WERI-Rb-1 (cell line): Measurements from ENCODE around the gene CCDC178.

ENCODE experiments used
- DNase-seq: peaks from one replicate; pipeline ENCODE4 v3.0.0-alpha.2; 2020
- H3K27ac ChIP-seq: fragments of 250-450 bp; sonication (Bioruptor Pico); 2 replicates; pipeline ENCODE4 v1.5.1; 2020; ENCODE audit warnings: mild to moderate bottlenecking, moderate library complexity
- H3K27me3 ChIP-seq: fragments of 250-450 bp; sonication (Bioruptor Pico); 2 replicates; pipeline ENCODE4 v1.5.1; 2021; ENCODE audit warnings: mild to moderate bottlenecking, low read depth, moderate library complexity; ENCODE audit not compliant: insufficient read depth, severe bottlenecking
- H3K36me3 ChIP-seq: fragments of 250-450 bp; sonication (Bioruptor Pico); 2 replicates; pipeline ENCODE4 v1.5.1; 2020; ENCODE audit warnings: mild to moderate bottlenecking, moderate library complexity
- H3K4me3 ChIP-seq: 2 replicates; pipeline ENCODE4 v1.5.1; 2011; ENCODE audit warnings: low read depth, mild to moderate bottlenecking, control low read depth, low read length
- H3K9me3 ChIP-seq: fragments of 250-450 bp; sonication (Bioruptor Pico); 2 replicates; pipeline ENCODE4 v1.5.1; 2021; ENCODE audit warnings: mild to moderate bottlenecking, moderate library complexity; ENCODE audit not compliant: severe bottlenecking
- CTCF ChIP-seq: IDR thresholded peaks from 2 replicates; pipeline ENCODE4 v1.5.1; 2011; ENCODE audit warnings: low read depth, mild to moderate bottlenecking, control low read depth, inconsistent platforms, low read length

CCDC178 gene

GRCh38 chr18:32920796-32921787 is 519.4 kb downstream of the CCDC178 start:
- TF ChIP-seq CTCF, result no peak

GRCh38 chr18:32919799-32920198 is 520.7 kb downstream of the CCDC178 start:
- DNase-seq, result peak; percentile 65
- TF ChIP-seq CTCF, result peak; percentile 83
- Histone ChIP-seq H3K27ac (no peak overlapping the region), H3K27me3 (no peaks in the 10 kb centered on the region), H3K4me3 (no peak overlapping the region), H3K9me3 (no peaks in the 10 kb centered on the region), H3K36me3 (no peaks in the 10 kb centered on the region)

More at GRCh38 chr18:32920796-32921787, 519.4 kb downstream of the CCDC178 start:
- Histone ChIP-seq H3K4me3 (no peak overlapping the region), H3K27ac (no peak overlapping the region), H3K9me3 (no peaks in the 10 kb centered on the region), H3K27me3 (no peaks in the 10 kb centered on the region), H3K36me3 (no peaks in the 10 kb centered on the region)
- no peak for DNase-seq

- H3K27me3 ChIP-seq, result no peaks in the 10 kb centered on the region
- H3K27ac ChIP-seq, result no peak overlapping the region
- H3K9me3 ChIP-seq, result no peaks in the 10 kb centered on the region
- no peaks in the 10 kb centered on the region for H3K36me3 ChIP-seq
- no peak for DNase-seq
- no peak overlapping the region for H3K4me3 ChIP-seq
- no peak for TF ChIP-seq CTCF
Measured at GRCh38 chr18:32918692-32919250, 521.8 kb downstream of the CCDC178 start.

GRCh38 chr18:32915516-32915915 is 525.0 kb downstream of the CCDC178 start:
- Histone ChIP-seq H3K27ac (no peak overlapping the region), H3K27me3 (no peaks in the 10 kb centered on the region)

GRCh38 chr18:32911660-32912284 is 528.7 kb downstream of the CCDC178 start:
- Histone ChIP-seq H3K27me3 (peaks cover 3% of the 10 kb centered on the region), H3K9me3 (no peaks in the 10 kb centered on the region), H3K4me3 (no peak overlapping the region), H3K36me3 (no peaks in the 10 kb centered on the region), H3K27ac (no peak overlapping the region)
- DNase-seq, result no peak
- no peak for TF ChIP-seq CTCF

More at GRCh38 chr18:32915516-32915915, 525.0 kb downstream of the CCDC178 start:
- TF ChIP-seq CTCF, result no peak
- Histone ChIP-seq H3K36me3 (no peaks in the 10 kb centered on the region), H3K9me3 (no peaks in the 10 kb centered on the region), H3K4me3 (no peak overlapping the region)
- DNase-seq, result no peak
